HG03139 (cell line): ENCODE data around the gene TNFAIP3.
A peak's percentile ranks its signal among the peaks of the same experiment; 100 is the strongest.

Experiments
- ATAC-seq: cut with Tn5 transposase; IDR thresholded peaks from one replicate; pipeline ENCODE4 v1.9.1; 2021; ENCODE audit not compliant: unreplicated experiment

TNFAIP3 gene

DNA sequence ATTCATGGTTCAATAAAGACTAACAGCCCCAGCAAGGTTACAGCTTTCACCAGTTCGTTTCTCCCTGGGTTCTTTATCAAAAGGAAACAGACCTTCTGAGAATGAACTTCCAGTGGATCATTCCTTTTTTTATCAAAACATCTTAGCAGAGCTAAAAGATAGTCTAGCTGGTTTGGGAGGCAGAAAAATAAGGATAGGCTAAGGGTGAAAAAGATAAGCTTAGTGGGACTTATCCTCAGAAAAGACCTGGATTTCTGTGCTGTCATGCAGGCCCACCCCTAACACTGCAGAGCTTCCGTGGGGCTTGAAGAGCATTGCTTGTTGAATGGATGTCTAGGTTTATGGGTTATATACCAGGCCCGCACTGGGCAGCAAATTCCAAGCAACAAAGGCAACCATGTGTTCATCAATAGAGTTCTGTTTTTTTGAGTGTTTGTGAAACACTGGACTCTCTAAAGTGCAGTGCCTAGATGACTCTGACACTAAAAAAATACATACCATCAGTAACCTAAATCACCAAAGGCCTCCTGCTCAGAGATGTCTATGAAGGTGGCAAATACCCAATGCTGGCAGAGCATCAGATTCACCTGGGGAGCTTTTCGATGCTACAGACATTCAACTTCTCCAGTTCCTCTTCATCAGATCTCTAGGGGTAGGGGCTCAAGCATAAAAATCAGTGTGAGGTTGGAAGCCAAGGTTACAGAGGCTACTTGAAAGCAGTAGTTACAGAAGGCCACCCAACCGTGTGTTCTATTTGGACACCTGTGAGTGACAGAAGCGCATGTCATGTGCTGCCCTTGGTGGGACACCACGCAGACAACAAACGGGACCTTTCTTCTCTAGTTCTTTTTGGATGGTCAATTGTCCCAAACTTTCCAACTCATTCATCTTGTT is 53.0 kb downstream of the TNFAIP3 start:
- peak; percentile 48 for ATAC-seq

DNA sequence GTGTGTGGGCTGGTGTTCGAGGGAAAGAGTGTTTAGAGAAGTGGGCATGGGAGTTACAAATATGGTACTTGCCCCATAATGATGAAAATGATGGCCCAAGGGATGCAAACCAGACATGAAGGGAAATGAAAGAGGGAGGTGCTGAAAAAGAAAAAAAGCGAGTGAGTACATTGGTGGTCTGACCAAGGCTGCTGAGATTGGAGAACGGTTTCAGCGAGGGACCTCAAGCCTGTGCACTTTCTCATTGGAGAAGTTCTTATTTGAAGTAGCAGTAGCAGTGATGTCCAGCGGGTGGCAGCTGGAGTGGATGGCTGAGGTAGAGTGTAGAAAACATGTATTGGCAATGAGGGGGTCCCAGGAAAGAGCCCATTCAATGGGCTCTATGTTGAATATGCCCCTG is 54.8 kb downstream of the TNFAIP3 start:
- no peak for ATAC-seq

DNA sequence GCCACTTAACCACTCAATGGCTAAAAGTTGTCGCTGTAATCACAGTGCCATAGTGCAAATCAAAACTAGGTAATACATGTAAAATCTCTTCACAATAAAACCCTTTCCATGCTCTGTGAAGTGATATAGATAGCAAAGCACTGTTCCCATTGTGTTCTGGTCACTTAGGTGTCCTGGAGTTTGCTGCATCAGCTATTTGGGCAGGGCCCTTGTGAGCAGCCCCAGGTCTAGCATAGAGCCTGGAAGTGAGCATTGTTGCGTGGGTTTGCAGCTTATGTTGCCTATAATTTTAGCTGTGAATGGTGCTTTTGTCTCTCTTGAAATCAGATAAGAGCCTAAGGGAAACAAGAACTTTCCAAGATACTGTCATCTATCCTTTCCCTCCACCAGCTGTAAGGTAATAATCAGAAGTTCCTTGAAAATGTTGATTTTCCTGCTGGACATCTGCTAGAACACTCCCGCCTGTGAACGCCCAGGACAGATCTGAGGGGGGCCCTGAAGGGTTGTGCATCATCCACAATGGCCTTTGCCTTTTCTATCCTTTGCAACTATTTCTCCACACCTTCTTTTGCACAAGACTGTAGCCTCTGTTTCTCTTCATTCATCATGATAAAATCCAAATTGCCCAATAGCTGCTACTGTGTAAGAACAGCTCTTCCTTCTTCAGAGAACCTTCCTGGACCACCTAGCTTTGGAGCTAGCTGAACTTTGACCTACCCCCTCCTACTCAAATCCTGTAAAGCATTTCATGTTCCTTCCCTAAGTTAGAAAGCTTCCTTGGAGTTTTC is 57.0 kb downstream of the TNFAIP3 start:
- ATAC-seq: no peak

DNA sequence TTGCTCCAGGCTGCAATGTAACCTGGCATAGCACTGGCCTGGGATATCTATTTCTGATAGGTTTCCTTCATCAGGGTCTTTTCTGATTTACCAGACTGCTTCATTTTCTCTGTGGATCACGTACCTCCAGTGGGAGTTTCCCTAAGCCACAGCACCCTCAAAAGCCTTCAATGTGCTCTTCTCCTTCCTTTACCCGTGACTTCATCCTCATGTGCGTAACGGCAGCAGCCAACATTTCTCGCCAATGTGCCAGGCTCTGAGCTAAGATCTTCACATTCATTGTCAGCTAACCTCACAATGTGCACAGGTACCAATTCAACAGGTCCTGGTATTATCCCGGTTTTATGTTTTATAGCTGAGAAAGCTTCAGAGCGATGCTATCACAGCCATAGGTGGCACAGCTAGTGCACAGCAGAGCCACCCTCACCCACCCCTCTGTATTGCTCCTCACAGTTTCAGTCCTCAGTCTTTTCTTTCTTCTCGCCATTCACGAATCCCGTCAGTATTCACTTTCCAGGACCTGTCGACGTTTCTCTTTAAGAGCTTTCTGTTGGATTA is 58.2 kb downstream of the TNFAIP3 start:
- no peak for ATAC-seq

DNA sequence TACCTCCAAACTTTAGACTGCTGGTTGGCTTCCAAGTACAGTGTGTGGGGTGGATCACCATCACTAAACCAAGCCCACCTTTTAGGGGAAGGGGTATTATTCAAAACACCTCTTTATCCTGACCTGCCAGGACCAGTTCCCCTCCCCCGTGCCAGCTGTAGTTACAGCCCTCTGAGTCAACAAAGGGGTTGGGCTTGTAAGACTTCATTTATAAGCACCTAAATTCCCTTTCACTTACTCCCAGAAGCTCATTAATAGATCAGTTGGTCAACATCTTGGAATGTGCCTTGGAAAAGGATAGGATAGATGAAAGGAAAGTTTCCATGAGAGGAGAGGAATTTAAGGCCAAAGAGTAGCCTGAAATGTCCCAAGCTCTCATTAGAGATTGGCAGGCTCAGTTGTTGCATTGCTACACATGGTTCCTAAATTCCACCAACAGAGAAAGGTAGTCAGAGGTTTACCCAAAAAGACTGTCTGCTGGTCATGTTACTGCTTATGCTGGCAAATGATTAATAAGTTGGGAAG is 59.2 kb downstream of the TNFAIP3 start:
- no peak for ATAC-seq

DNA sequence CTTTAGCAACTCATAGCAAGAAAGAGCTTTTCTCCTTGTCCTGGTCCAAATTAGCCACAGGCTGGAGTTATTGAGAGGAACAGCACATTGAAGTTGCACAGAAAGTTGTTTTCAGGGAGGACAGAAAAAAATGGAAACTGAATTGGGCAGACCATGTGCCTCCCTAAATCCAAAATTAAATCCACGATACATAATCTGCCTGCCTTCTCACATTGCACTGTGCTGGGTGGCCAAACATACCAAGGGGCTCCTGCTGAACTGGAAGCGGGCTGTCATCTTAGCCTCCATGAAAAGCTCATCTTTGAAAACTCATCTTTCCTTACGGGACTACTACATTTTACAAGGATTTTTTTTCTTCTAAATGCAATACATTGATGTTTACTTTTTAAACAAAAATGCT is 59.9 kb downstream of the TNFAIP3 start:
- no peak for ATAC-seq

DNA sequence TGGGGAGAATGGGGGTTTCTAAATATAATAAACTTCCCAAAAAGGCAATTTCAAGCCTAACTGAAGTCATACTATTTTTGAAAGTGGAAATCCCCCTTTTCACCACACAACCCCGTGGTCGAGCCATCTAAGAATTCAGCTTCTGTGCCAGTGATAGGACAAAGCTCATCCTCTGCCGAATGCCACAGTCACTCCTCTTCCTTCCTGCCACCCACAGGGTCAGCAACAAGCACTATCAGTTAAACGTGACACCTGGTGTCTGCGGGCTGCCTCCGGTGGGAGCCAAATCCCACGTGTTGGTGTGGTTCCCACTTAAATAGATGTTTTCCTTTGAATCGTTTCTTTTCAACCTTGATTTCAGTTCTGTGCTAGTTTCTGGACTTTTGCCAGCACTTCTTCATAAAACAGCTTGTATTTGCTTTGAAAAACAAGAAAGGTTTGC is 60.7 kb downstream of the TNFAIP3 start:
- peak; percentile 87 for ATAC-seq

DNA sequence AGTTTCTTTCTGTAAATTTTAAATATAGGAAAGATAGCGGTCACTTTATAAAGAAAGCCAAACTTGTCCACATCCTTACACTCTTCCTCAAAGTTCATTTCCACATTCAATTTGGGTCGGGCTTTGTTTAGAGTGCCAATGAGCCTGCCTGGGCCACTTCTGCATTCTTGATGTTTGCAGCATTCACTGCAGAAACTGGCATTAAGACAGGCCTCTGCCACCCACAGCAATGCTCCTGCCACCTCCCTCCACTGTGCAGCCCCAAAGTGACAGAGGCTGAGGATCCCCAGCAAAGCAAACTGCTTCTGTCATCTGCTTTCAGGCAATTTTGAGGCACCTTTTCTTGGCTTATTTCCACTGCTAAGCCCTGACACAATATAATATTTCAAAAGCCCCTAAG is 61.2 kb downstream of the TNFAIP3 start:
- ATAC-seq: peak; percentile 6

DNA sequence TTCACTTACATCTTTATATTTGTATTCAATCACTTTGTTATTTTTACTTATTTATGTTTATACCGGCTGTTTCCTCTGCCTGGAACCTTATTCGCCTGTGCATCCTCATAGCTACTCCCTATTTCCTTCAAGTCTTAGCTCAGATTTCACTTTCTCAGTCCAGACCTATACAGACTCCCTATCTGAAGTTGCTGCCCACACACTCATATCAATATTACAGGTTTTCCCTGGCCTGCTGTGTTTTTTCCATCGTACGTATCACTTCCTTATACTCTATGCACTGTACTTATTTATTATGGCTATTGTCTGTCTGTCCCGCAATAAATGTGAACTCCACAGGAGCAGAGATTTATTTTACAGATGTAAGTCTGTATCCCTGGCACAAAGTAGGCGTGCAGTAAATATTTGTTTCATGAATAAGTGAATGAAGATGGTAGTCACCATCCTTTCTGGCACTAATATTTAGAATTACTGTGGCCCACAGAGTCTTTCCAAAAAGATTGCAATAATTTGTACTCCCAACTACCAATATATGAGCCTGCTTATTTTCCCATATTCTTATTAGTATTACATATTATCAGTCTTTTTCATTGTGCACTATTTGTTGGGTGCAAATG is 64.9 kb downstream of the TNFAIP3 start:
- no peak for ATAC-seq
